Measurements from ENCODE around the gene EFR3B. TPM values are rescaled to one million over a fixed set of nuclear protein-coding genes. Genes with fewer than 3 reads are reported as not detected.
"Not testable (repeated sequence)": the region's sequence is repeated elsewhere in the genome, so short reads cannot be mapped to it uniquely, and the experiment has no call there.

EFR3B gene
- total RNA-seq, 3 donors from 2014 or later (not counting 1 experiment from before 2014, with no cell fraction given): 0.05 TPM; not detected in 2

- no peaks in the 10 kb centered on the region for H3K4me1 Mint-ChIP-seq
- Histone ChIP-seq H3K27me3 (ENCODE audit: control insufficient read depth, insufficient read depth, low read length) (no peaks in the 10 kb centered on the region), H3K36me3 (ENCODE audit: control insufficient read depth, insufficient read depth, low read length) (no peaks in the 10 kb centered on the region), H3K9me3 (ENCODE audit: control insufficient read depth, insufficient read depth, low read length) (no peaks in the 10 kb centered on the region), H3K4me1 (ENCODE audit: control insufficient read depth, insufficient read depth, low read length) (no peaks in the 10 kb centered on the region), H3K27ac (ENCODE audit: low read length) (no peak overlapping the region), H3K4me3 (ENCODE audit: low read length) (no peak overlapping the region)
- H3K9me3 Mint-ChIP-seq: no peaks in the 10 kb centered on the region
- intact Hi-C loops (cut with micrococcal nuclease): no loop called here
- ATAC-seq (no peak), DNase-seq (no peak)
- no peak for TF ChIP-seq CTCF (IDR thresholded peaks at IDR 0.05)
- no peak overlapping the region for H3K4me3 Mint-ChIP-seq
- WGBS (ENCODE audit: insufficient coverage): 82% methylated on average over 4 of the region's 8 CpGs
- H3K36me3 Mint-ChIP-seq: no peaks in the 10 kb centered on the region
- no peaks in the 10 kb centered on the region for H3K27me3 Mint-ChIP-seq (ENCODE audit: low read depth in 2 of 2)
- no peak overlapping the region for H3K27ac Mint-ChIP-seq
Observed at GRCh38 chr2:25090801-25091200, 48.9 kb downstream of the EFR3B start.

GRCh38 chr2:25091265-25091664, 49.4 kb downstream of the EFR3B start:
- no peak overlapping the region for H3K4me3 Mint-ChIP-seq
- H3K4me1 ChIP-seq (ENCODE audit: control insufficient read depth, insufficient read depth, low read length): no peaks in the 10 kb centered on the region
- DNase-seq (no peak), ATAC-seq (no peak)
- H3K27ac Mint-ChIP-seq: no peak overlapping the region
- no peaks in the 10 kb centered on the region for H3K27me3 Mint-ChIP-seq (ENCODE audit: low read depth in 2 of 2)
- 87% methylated on average over 8 of the region's 8 CpGs for WGBS (ENCODE audit: insufficient coverage)
- H3K27ac ChIP-seq (ENCODE audit: low read length): no peak overlapping the region
- H3K9me3 ChIP-seq (ENCODE audit: control insufficient read depth, insufficient read depth, low read length): no peaks in the 10 kb centered on the region
- no peaks in the 10 kb centered on the region for H3K9me3 Mint-ChIP-seq
- TF ChIP-seq CTCF (IDR thresholded peaks at IDR 0.05): no peak
- H3K27me3 ChIP-seq (ENCODE audit: control insufficient read depth, insufficient read depth, low read length): no peaks in the 10 kb centered on the region
- intact Hi-C loops (cut with micrococcal nuclease): no loop called here
- H3K4me1 Mint-ChIP-seq: no peaks in the 10 kb centered on the region
- no peaks in the 10 kb centered on the region for H3K36me3 ChIP-seq (ENCODE audit: control insufficient read depth, insufficient read depth, low read length)
- no peaks in the 10 kb centered on the region for H3K36me3 Mint-ChIP-seq
- H3K4me3 ChIP-seq (ENCODE audit: low read length): no peak overlapping the region

- intact Hi-C loops (cut with micrococcal nuclease): no loop called here
- 98% methylated on average over 2 of the region's 2 CpGs for WGBS (ENCODE audit: insufficient coverage)
- no peaks in the 10 kb centered on the region for H3K36me3 Mint-ChIP-seq
- H3K9me3 ChIP-seq (ENCODE audit: control insufficient read depth, insufficient read depth, low read length): peaks cover 2% of the 10 kb centered on the region
- TF ChIP-seq CTCF (IDR thresholded peaks at IDR 0.05): no peak
- no peak overlapping the region for H3K4me3 ChIP-seq (ENCODE audit: low read length)
- no peaks in the 10 kb centered on the region for H3K4me1 ChIP-seq (ENCODE audit: control insufficient read depth, insufficient read depth, low read length)
- H3K36me3 ChIP-seq (ENCODE audit: control insufficient read depth, insufficient read depth, low read length): no peaks in the 10 kb centered on the region
- no peak overlapping the region for H3K27ac ChIP-seq (ENCODE audit: low read length)
- peaks cover 0 to 2% of the 10 kb centered on the region in 2 donors for H3K27me3 Mint-ChIP-seq (ENCODE audit: low read depth in 2 of 2)
- no peaks in the 10 kb centered on the region for H3K9me3 Mint-ChIP-seq
- H3K4me1 Mint-ChIP-seq: no peaks in the 10 kb centered on the region
- no peak overlapping the region for H3K27ac Mint-ChIP-seq
- ATAC-seq: no peak
- H3K27me3 ChIP-seq (ENCODE audit: control insufficient read depth, insufficient read depth, low read length): no peaks in the 10 kb centered on the region
- H3K4me3 Mint-ChIP-seq: no peak overlapping the region
- DNase-seq: no peak
Observed at GRCh38 chr2:25098056-25098455, 56.2 kb downstream of the EFR3B start.

GRCh38 chr2:25098670-25099486, 57.0 kb downstream of the EFR3B start:
- no peak overlapping the region for H3K4me3 Mint-ChIP-seq
- H3K27me3 Mint-ChIP-seq (ENCODE audit: low read depth in 2 of 2): peaks cover 0 to 2% of the 10 kb centered on the region in 2 donors
- H3K4me1 Mint-ChIP-seq: no peaks in the 10 kb centered on the region
- Histone ChIP-seq H3K4me1 (ENCODE audit: control insufficient read depth, insufficient read depth, low read length) (no peaks in the 10 kb centered on the region), H3K4me3 (ENCODE audit: low read length) (no peak overlapping the region), H3K9me3 (ENCODE audit: control insufficient read depth, insufficient read depth, low read length) (peaks cover 2% of the 10 kb centered on the region), H3K27me3 (ENCODE audit: control insufficient read depth, insufficient read depth, low read length) (no peaks in the 10 kb centered on the region), H3K36me3 (ENCODE audit: control insufficient read depth, insufficient read depth, low read length) (no peaks in the 10 kb centered on the region), H3K27ac (ENCODE audit: low read length) (no peak overlapping the region)
- no peak for DNase-seq
- intact Hi-C loops (cut with micrococcal nuclease): no loop called here
- no peak for ATAC-seq
- H3K9me3 Mint-ChIP-seq: no peaks in the 10 kb centered on the region
- no peaks in the 10 kb centered on the region for H3K36me3 Mint-ChIP-seq
- TF ChIP-seq CTCF (IDR thresholded peaks at IDR 0.05): no peak
- 93% methylated on average over 6 of the region's 6 CpGs for WGBS (ENCODE audit: insufficient coverage)
- H3K27ac Mint-ChIP-seq: no peak overlapping the region

GRCh38 chr2:25102352-25102751, 60.5 kb downstream of the EFR3B start:
- H3K4me1 ChIP-seq (ENCODE audit: control insufficient read depth, insufficient read depth, low read length); H3K36me3 Mint-ChIP-seq; H3K9me3 Mint-ChIP-seq; H3K36me3 ChIP-seq (ENCODE audit: control insufficient read depth, insufficient read depth, low read length); H3K4me1 Mint-ChIP-seq; H3K27me3 ChIP-seq (ENCODE audit: control insufficient read depth, insufficient read depth, low read length); ATAC-seq; DNase-seq; H3K27ac Mint-ChIP-seq; H3K9me3 ChIP-seq (ENCODE audit: control insufficient read depth, insufficient read depth, low read length); H3K4me3 Mint-ChIP-seq; H3K27me3 Mint-ChIP-seq (ENCODE audit: low read depth in 2 of 2); intact Hi-C loops (cut with micrococcal nuclease); H3K4me3 ChIP-seq (ENCODE audit: low read length); H3K27ac ChIP-seq (ENCODE audit: low read length): not testable (repeated sequence)
- 73% methylated on average over 7 of the region's 7 CpGs for WGBS (ENCODE audit: insufficient coverage)
